ENCODE results near the gene NOTUM.

NOTUM gene

GRCh38 chr17:81961087-81961511 lies at the start of gene NOTUM:
TSS of gene NOTUM (minus strand) at chr17:81961187. CDS start at chr17:81960909, 278 bp downstream.
- no peak for DNase-seq (ENCODE audit: low spot score)

- DNase-seq (ENCODE audit: low spot score): no peak
Measured at GRCh38 chr17:82009413-82009812, 48.4 kb upstream of the NOTUM start.

- DNase-seq (ENCODE audit: low spot score): no peak
Measured at GRCh38 chr17:82008941-82009405, 48.0 kb upstream of the NOTUM start.

GRCh38 chr17:82008258-82008940 lies 47.4 kb upstream of the NOTUM start:
- no peak for DNase-seq (ENCODE audit: low spot score)

GRCh38 chr17:82007495-82008257 lies 46.7 kb upstream of the NOTUM start:
- DNase-seq (ENCODE audit: low spot score): no peak

GRCh38 chr17:82007228-82007494 lies 46.2 kb upstream of the NOTUM start:
- DNase-seq (ENCODE audit: low spot score): no peak

GRCh38 chr17:82006468-82007227 lies 45.7 kb upstream of the NOTUM start:
- peak; percentile 66 for DNase-seq (ENCODE audit: low spot score)

- no peak for DNase-seq (ENCODE audit: low spot score)
Measured at GRCh38 chr17:82005701-82006348, 44.8 kb upstream of the NOTUM start.

GRCh38 chr17:82004517-82005455 lies 43.8 kb upstream of the NOTUM start:
- DNase-seq (ENCODE audit: low spot score): no peak

GRCh38 chr17:82003411-82004381 lies 42.7 kb upstream of the NOTUM start:
- no peak for DNase-seq (ENCODE audit: low spot score)

- no peak for DNase-seq (ENCODE audit: low spot score)
Measured at GRCh38 chr17:82001571-82002056, 40.6 kb upstream of the NOTUM start.

- DNase-seq (ENCODE audit: low spot score): no peak
Measured at GRCh38 chr17:82000803-82001570, 40.0 kb upstream of the NOTUM start.

GRCh38 chr17:81999976-82000802 lies 39.2 kb upstream of the NOTUM start:
- no peak for DNase-seq (ENCODE audit: low spot score)

- DNase-seq (ENCODE audit: low spot score): no peak
Measured at GRCh38 chr17:81999587-81999975, 38.6 kb upstream of the NOTUM start.

- no peak for DNase-seq (ENCODE audit: low spot score)
Measured at GRCh38 chr17:81998691-81999438, 37.9 kb upstream of the NOTUM start.

- DNase-seq (ENCODE audit: low spot score): no peak
Measured at GRCh38 chr17:81998212-81998611, 37.2 kb upstream of the NOTUM start.

GRCh38 chr17:81996757-81997441 lies 35.9 kb upstream of the NOTUM start:
- no peak for DNase-seq (ENCODE audit: low spot score)

Data from Ammon's horn (tissue), 1 donor.